HG03558 (cell line): ENCODE measurements around the gene METTL3.
A peak's percentile ranks its signal among the peaks of the same experiment; 100 is the strongest.

Source experiments
- ATAC-seq: cut with Tn5 transposase; IDR thresholded peaks from one replicate; pipeline ENCODE4 v1.9.1; 2021; ENCODE audit warnings: moderate number of reproducible peaks; ENCODE audit not compliant: unreplicated experiment; ENCODE audit errors: extremely low read depth

Gene METTL3

GRCh38 chr14:21527318-21527679 lies 16.2 kb upstream of the METTL3 start:
- no peak for ATAC-seq

GRCh38 chr14:21526672-21527317 lies 15.7 kb upstream of the METTL3 start:
- ATAC-seq = no peak

DNA sequence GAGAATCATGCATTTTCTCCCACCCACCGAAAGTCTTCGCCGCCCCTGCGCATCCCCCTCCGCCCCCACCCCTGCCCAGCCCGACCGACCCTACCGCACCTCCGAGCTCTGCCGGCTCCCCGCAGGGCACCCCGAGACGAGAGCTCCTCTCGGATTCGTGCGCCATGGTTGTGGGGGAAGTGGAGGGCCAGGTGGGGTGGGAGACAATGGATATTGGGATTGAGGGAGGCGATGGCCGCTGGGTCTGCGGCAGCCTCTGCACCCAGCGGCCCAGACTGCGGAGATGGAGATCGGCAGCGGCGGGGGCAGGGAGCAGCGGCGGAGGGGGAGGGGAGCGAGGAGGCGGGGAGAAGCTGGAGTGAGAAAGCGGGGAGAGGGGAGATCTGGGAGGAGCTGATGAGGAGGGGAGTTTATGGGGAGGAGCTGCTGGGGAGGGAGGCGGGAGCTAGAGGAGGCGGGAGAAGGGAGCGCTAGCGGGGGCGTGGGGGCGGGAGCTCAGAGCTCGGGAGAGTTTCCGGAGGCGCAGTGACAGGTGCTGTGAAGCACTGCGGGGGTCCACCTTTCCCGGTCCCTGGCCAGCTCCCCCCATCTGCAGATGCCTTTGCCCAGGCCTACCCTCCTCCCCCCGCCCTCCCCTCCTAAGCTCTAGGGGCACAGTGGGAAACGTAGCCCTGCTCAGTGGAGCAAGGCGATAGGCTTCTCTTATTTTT lies 15.0 kb upstream of the METTL3 start, which contains the start of gene SALL2:
TSS of gene SALL2 (minus strand) at position 385 of the 710 bp plus-strand sequence. CDS start at position 166, 219 bp downstream.
- no peak for ATAC-seq

- ATAC-seq = no peak
Measured at GRCh38 chr14:21525571-21525961, 14.4 kb upstream of the METTL3 start.

DNA sequence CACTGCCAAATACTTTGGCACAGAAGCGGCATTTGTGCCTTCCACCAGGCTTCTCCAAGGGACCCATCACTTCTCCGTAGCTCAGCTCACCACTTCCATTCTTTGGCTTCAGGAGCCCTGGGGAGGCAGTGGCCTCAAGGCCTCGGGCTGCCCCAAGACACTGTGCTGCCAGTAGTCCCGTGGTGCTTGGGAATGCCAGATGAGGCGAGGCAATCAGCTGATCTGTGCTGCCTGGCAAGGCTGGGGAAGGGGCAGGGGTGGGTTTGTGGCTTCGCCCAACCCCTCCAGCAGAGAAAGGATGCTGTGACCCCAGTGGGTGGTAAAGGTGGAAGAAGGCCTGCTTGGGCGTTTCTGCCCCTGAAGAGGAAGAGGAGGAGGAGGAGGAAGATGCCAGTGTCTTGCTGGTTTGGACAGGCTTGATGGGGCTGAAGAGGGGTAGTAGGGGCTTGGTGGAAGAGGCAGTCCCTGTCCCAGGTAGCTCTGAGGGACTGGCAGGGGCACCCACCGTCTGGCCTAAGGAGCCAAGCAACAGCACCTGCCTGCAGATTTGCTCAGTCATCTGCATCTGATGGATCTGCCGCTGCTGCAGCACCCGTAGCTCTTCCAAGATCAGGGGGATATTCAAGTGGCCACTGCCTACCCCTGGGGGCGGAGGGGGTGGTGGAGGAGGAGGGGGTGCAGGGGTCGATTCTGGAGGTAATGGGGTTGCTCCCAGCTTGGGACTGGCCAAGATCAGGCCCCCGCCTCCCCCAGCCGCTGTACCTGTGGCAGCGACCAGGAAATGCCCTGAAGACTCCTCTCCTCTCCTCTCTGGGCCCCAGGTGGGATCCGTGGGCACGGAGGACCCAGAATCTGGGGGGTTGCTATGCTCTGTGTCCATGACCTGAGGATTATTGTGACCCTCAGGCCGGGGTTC lies 13.7 kb upstream of the METTL3 start:
- ATAC-seq = no peak

GRCh38 chr14:21523203-21523602 lies 12.1 kb upstream of the METTL3 start:
- no peak for ATAC-seq

DNA sequence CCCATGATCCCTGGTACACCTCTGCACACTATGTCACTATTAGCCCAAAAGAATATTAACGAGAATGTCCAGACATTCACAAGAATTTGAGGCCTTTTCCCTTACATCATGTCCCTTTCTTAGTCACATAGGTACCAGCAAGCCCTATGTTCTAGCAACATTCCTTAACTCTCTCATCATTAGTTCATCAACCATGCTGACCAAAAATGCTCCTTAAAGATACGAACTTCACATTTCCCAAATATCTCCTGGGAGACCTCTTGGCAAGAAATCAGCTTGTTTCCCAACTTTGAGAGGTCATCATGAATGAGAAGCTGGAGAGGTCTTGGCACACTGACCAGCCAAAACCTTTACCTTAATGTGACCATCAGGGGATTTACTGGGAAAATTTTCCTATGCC lies 10.4 kb upstream of the METTL3 start:
- ATAC-seq = no peak

DNA sequence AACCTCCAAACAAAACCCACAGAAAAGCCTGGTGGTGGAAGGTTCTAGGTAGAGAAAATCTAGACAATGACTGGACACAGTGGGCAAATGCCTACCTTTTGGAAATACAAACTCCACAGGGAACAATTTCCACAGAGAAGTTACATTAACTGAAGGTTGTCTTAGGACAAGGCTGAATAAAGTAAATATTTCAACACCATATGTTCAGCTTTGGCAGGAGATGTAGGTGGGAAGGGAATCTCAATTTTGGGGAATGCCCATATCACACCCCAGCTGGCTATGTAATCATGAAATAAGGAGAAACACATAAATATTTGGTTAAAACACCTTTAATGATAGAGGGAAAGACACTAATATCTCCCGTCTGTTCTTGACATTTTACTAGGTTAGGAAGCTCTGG lies 9.6 kb upstream of the METTL3 start:
- no peak for ATAC-seq

DNA sequence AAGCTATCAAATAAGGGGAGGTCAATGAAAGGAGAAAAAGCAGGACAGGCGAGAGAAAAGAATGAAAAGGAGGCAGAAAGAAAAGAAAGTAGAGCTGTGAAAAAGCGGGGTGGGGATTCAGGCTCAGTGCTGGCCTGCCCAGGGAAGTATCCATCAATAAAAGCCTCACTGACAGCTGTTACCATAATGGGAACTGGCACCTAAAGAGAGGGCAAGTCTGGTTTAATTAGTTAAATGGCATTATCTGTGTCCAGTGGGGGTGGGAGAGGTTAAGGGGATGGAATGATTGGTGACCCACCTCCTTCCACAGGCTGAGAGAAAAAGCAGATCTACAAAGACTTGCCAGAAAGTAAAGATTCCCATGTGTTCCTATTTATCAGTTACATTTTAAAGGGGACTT lies 7.6 kb upstream of the METTL3 start:
- no peak for ATAC-seq

DNA sequence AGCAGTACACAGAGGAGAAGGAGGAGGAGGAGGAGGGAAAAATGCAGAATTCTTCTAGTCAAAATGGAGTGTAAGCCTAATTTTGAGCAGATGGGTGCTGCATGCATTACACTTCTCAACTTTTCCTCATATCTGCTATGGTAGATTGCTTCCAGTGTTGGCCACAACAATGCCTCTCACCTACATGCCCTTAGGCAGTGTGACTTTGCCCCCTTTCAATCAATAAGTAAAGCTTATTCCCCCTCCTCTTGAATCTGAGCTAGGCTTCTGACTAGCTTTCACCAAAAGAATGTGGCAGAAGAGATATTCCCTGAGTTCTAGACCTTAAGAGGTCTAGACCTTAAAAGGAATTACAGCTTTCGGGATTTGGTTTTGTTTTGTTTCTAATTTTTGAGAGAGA lies 3.2 kb upstream of the METTL3 start:
- no peak for ATAC-seq

DNA sequence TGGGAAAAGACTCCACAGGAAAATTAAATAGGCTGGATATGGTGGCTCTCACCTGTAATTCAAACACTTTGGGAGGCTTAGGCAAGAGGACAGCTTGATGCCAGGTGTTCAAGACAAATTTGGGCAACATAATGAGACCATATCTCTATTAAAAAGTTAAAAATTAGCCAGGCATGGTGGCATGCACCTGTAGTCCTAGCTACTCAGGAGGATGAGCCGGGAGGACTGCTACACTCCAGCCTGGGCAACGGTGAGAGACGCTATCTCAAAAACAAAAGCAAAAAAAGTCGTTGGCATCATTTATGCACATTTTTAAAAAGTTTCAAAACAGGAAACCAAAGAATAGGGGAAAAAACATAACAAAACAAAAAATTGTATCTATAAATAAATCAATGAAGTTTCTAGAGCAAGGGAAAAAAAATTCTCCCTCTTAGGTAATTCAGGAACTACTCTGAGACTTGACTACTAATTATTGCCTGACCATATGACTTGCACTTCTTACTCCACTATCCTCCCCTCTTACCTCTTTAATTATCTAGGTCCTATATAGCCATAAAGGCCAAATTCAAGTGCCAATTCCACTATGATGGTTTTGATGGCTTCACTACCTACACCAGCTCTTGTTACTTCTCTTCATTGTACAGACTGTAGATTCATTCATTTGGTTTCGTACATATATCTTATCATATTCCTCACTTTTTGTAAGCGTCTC lies 1.6 kb downstream of the METTL3 start:
- ATAC-seq = no peak

DNA sequence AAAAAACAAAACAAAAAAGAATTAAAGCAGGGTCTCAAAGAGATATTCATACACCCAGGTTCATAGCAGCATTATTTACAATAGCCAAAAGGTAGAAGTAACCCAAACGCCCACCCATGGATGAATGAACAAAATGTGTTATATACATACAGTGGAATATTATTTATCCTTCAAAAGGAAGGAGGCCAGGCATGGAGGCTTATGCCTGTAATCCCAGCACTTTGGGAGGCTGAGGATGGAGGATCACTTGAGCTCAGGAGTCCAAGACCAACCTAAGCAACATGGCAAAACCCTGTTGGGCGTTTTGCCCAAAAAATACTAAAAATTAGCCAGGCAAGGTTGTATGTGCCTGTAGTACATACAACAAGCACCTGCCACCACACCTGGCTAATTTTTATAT lies 4.6 kb downstream of the METTL3 start:
- no peak for ATAC-seq

GRCh38 chr14:21505012-21505553 lies 6.1 kb downstream of the METTL3 start:
- ATAC-seq = peak; percentile 75

GRCh38 chr14:21503376-21503775 lies 7.8 kb downstream of the METTL3 start:
- ATAC-seq = no peak

GRCh38 chr14:21501568-21501967 lies 9.6 kb downstream of the METTL3 start:
- ATAC-seq = no peak

DNA sequence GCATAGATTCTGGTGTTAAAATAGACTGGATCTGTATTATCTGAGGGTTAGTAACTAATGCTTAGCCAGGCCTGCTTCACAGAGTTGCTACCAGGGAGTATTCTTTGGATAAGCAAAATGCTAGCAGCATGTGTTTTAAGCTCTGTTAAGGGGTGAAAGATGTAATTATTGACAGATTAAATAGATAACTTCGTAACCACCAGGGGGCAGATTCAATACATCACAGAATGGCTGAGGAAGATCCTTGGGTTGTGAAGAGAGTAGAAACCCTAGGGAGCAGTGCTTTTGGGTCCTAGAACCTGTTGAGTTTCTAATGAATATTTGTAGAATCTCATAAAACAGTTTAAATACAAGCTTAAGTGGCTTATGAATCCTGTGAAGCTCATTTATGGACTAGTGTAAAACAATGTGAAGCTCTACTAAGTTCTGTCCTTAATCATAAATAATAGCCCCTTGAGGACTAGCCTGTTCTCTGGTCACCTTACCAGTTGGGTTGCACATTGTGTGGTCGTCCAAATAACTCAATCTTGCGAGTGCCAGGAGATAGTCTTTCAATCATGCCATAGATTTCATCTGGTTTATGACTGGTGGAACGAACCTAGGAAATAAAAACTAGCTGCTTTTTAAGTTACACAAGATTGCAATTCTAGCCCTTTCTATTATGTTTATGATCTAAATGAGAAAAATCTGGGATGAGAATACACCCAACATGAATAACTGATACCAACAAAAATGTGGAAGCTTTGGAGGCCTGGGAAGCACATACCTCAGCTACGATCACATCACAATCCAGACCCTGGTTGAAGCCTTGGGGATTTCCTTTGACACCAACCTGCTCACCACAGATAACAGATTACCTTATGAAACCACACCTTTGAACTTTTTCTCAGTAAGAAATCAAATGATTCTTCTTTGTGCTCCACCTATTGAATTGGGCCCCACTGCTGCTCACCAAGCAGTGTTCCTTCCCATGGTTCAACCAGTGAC lies 12.3 kb downstream of the METTL3 start:
- no peak for ATAC-seq

- ATAC-seq = no peak
Measured at GRCh38 chr14:21496453-21496852, 14.7 kb downstream of the METTL3 start.

DNA sequence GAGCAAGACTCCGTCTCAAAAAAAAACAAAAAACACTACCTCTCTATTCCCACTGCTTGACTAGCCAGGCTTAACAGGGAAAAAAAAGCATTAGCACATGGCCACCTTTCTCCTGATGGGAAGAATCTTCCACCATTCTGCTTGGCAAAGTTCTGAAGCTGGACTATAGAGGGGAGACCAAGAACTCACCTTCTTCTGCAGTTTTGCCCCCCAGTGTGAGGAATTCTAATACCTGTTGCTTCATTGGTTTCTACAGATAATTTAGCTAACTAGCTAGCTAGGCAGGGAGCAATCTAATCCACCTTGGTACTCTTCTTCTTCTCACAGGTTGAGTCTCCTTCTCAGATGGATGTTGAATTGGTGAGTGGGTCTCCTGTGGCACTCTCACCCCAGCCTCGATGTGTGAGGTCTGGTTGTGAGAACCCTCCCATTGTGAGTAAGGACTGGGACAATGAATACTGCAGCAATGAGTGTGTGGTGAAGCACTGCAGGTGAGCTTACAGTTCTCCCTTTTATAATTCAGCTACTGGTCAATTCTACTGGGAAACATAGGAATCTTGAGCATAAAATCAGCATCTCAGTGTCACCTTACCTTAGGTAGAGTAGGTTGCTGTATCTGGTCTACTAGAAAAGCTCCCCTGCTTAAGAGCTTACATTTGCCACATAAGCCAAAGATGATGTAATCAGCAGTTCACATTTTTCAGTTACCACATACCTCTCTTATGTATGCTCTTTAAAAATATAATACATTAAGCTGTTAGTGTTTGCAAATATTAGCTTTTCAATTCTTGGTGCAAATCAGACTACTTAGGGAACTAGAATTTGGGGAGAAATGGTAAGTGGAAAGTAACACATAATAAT lies 16.0 kb downstream of the METTL3 start:
- no peak for ATAC-seq
